IMR-90 (cell line): ENCODE results near the gene DDN. TPM values are rescaled to one million over a fixed set of nuclear protein-coding genes. Genes with fewer than 3 reads are reported as not detected.

Source experiments
- ATAC-seq: fragments of 200-7000 bp; cut with Tn5 transposase; 2 replicates; pipeline ENCODE4 v1.9.1; 2020; ENCODE audit warnings: low read depth, mild to moderate bottlenecking, moderate library complexity
- BruUV-seq: library from RNA; stranded (reverse); fragments of 400-500 nt; replicated peaks from 2 replicates; lab custom pipeline; 2021; lab: Mats Ljungman, UMichigan
- CTCF ChIA-PET: fragments of 300-600 bp; formaldehyde crosslinking; extraction: SDS; loops from one replicate; lab custom pipeline; 2021; ENCODE audit warnings: antibody characterized with exemption; lab: Yijun Ruan, JAX
- POLR2A ChIA-PET: fragments of 300-600 bp; sonication (Branson Sonifier 250); formaldehyde crosslinking; loops from one replicate; lab custom pipeline; 2022; ENCODE audit warnings: antibody characterized with exemption; ENCODE audit not compliant: unreplicated experiment; lab: Charles Lee
- DNase-seq: peaks from one replicate; pipeline ENCODE4 v3.0.0; 2013
- H2AFZ ChIP-seq: replicated peaks from 2 replicates; pipeline ENCODE3; 2013; ENCODE audit warnings: low read length, mild to moderate bottlenecking; ENCODE audit not compliant: poor library complexity
- H2AK5ac ChIP-seq: 2 replicates; pipeline ENCODE4 v1.6.1; 2013; ENCODE audit warnings: low read depth, low read length, inconsistent platforms
- H2AK9ac ChIP-seq: replicated peaks from 2 replicates; pipeline ENCODE3; 2013; ENCODE audit warnings: mild to moderate bottlenecking, low read depth, low read length, moderate library complexity; ENCODE audit not compliant: poor library complexity
- H2BK120ac ChIP-seq: 2 replicates; pipeline ENCODE4 v1.6.1; 2013; ENCODE audit warnings: low read depth, low read length, inconsistent platforms
- H2BK15ac ChIP-seq: 3 replicates; pipeline ENCODE4 v1.6.1; 2013; ENCODE audit warnings: low read depth, low read length, inconsistent platforms
- H2BK20ac ChIP-seq: 2 replicates; pipeline ENCODE4 v1.6.1; 2013; ENCODE audit warnings: low read depth, mild to moderate bottlenecking, inconsistent platforms, low read length, moderate library complexity
- H2BK5ac ChIP-seq: 2 replicates; pipeline ENCODE4 v1.6.1; 2013; ENCODE audit warnings: mild to moderate bottlenecking, low read depth, low read length, inconsistent platforms; ENCODE audit not compliant: poor library complexity, severe bottlenecking
- H3K14ac ChIP-seq: replicated peaks from 2 replicates; pipeline ENCODE4 v1.6.1; 2013; ENCODE audit warnings: low read depth, low read length, inconsistent platforms
- H3K18ac ChIP-seq: 2 replicates; pipeline ENCODE4 v1.6.1; 2013; ENCODE audit warnings: low read depth, low read length, control low read depth
- H3K23ac ChIP-seq: 2 replicates; pipeline ENCODE4 v1.6.1; 2013; ENCODE audit warnings: low read depth, low read length, inconsistent platforms
- H3K27ac ChIP-seq: 2 replicates; pipeline ENCODE4 v1.5.1; 2013; ENCODE audit warnings: mild to moderate bottlenecking, control low read depth, low read length; ENCODE audit not compliant: insufficient read depth
- H3K27me3 ChIP-seq: 2 replicates; pipeline ENCODE4 v1.6.1; 2013; ENCODE audit warnings: low read length; ENCODE audit not compliant: control insufficient read depth, insufficient read depth
- H3K36me3 ChIP-seq: 2 replicates; pipeline ENCODE4 v1.6.1; 2013; ENCODE audit warnings: low read length, mixed read lengths; ENCODE audit not compliant: control insufficient read depth, insufficient read depth
- H3K4ac ChIP-seq: 2 replicates; pipeline ENCODE4 v1.6.1; 2013; ENCODE audit warnings: low read depth, low read length, inconsistent platforms
- H3K4me1 ChIP-seq: 2 replicates; pipeline ENCODE4 v1.6.1; 2013; ENCODE audit warnings: low read length, mixed read lengths; ENCODE audit not compliant: control insufficient read depth, insufficient read depth
- H3K4me2 ChIP-seq: 2 replicates; pipeline ENCODE4 v1.6.1; 2013; ENCODE audit warnings: low read depth, mild to moderate bottlenecking, control low read depth, low read length, moderate library complexity
- H3K4me3 ChIP-seq: 2 replicates; pipeline ENCODE4 v1.5.1; 2013; ENCODE audit warnings: low read depth, mild to moderate bottlenecking, control low read depth, low read length, moderate library complexity; ENCODE audit not compliant: insufficient read depth
- H3K56ac ChIP-seq: 2 replicates; pipeline ENCODE4 v1.6.1; 2013; ENCODE audit warnings: low read length, inconsistent platforms; ENCODE audit not compliant: insufficient read depth; ENCODE audit errors: extremely low read depth
- H3K79me1 ChIP-seq, 2 experiments: 2 replicates each; pipeline ENCODE4 v1.6.1; 2013; ENCODE audit warnings: low read length in 2 of 2, inconsistent platforms in 1 of 2, low read depth in 1 of 2
- H3K9ac ChIP-seq: 2 replicates; pipeline ENCODE4 v1.6.1; 2013; ENCODE audit warnings: low read depth, low read length, control low read depth
- H3K9me1 ChIP-seq: 2 replicates; pipeline ENCODE4 v1.6.1; 2013; ENCODE audit warnings: low read length, inconsistent platforms; ENCODE audit not compliant: insufficient read depth
- H3K9me3 ChIP-seq: 2 replicates; pipeline ENCODE4 v1.6.1; 2013; ENCODE audit warnings: low read length; ENCODE audit not compliant: control insufficient read depth, insufficient read depth
- H4K20me1 ChIP-seq: 2 replicates; pipeline ENCODE4 v1.6.1; 2013; ENCODE audit warnings: low read length, inconsistent platforms; ENCODE audit not compliant: insufficient read depth
- H4K5ac ChIP-seq: 2 replicates; pipeline ENCODE4 v1.6.1; 2013; ENCODE audit warnings: mild to moderate bottlenecking, low read depth, low read length, control low read depth
- H4K8ac ChIP-seq, 2 experiments: 2 replicates each; pipeline ENCODE4 v1.6.1; 2013; ENCODE audit warnings: low read depth in 2 of 2, low read length in 2 of 2, control low read depth in 1 of 2, inconsistent platforms in 1 of 2
- H4K91ac ChIP-seq: 2 replicates; pipeline ENCODE4 v1.6.1; 2013; ENCODE audit warnings: low read depth, low read length, inconsistent platforms; ENCODE audit not compliant: insufficient read depth
- BHLHE40 ChIP-seq: fragments of 150-350 bp; IDR thresholded peaks from 2 replicates; pipeline ENCODE4 v1.6.1; 2016; ENCODE audit warnings: mild to moderate bottlenecking, low read depth, low read length
- CEBPB ChIP-seq: IDR thresholded peaks from 2 replicates; pipeline ENCODE4 v1.6.1; 2012; ENCODE audit warnings: low read depth, low read length, improper control_type of control experiment
- CHD1 ChIP-seq: IDR thresholded peaks from 2 replicates; pipeline ENCODE4 v1.6.1; 2012; ENCODE audit warnings: low read depth, low read length, improper control_type of control experiment
- CTCF ChIP-seq: conservative IDR thresholded peaks from 2 replicates; pipeline ENCODE4 v1.5.1; 2012; ENCODE audit warnings: mild to moderate bottlenecking, low read depth, low read length, improper control_type of control experiment
- MAFK ChIP-seq: IDR thresholded peaks from 2 replicates; pipeline ENCODE4 v1.6.1; 2012; ENCODE audit warnings: low read depth, low read length, improper control_type of control experiment
- MAZ ChIP-seq: IDR thresholded peaks from 2 replicates; pipeline ENCODE4 v1.6.1; 2012; ENCODE audit warnings: low read depth, mild to moderate bottlenecking, low read length, improper control_type of control experiment, moderate library complexity, borderline replicate concordance
- MXI1 ChIP-seq: IDR thresholded peaks from 2 replicates; pipeline ENCODE4 v1.6.1; 2012; ENCODE audit warnings: low read depth, mild to moderate bottlenecking, low read length, moderate library complexity, borderline replicate concordance
- NFE2L2 ChIP-seq: fragments of 150-350 bp; IDR thresholded peaks from 2 replicates; pipeline ENCODE4 v1.6.1; 2016; ENCODE audit warnings: low read depth, mild to moderate bottlenecking, low read length
- POLR2A ChIP-seq: IDR thresholded peaks from 2 replicates; pipeline ENCODE4 v1.6.1; 2012; ENCODE audit warnings: mild to moderate bottlenecking, low read depth, low read length
- RCOR1 ChIP-seq: IDR thresholded peaks from 2 replicates; pipeline ENCODE4 v1.6.1; 2012; ENCODE audit warnings: mild to moderate bottlenecking, low read length, improper control_type of control experiment; ENCODE audit not compliant: insufficient replicate concordance
- WGBS, 2 experiments: methylation state at CpG; one replicate each; pipeline versions ENCODE4 v1.1.5 to v1.1.7; 2013; ENCODE audit warnings: missing lambda C conversion rate in 2 of 2; ENCODE audit not compliant: insufficient read length in 1 of 2; ENCODE audit errors: extremely low coverage in 2 of 2; 5-methylcytosine and 5-hydroxymethylcytosine counted together
- dilution Hi-C: fragments of 300-500 bp; cut with HindIII; formaldehyde crosslinking; loops from one replicate; pipeline ENCODE4 v1.14.3; 2018; ENCODE audit warnings: low sequenced_read_pairs; ENCODE audit not compliant: unreplicated experiment
- in situ Hi-C: fragments of 300-500 bp; cut with MboI; formaldehyde crosslinking; loops from 3 replicates; pipeline ENCODE4 v1.14.3; 2019; ENCODE audit warnings: low sequenced_read_pairs, inconsistent platforms, mixed read lengths
- intact Hi-C: fragments of 100-400 bp; cut with micrococcal nuclease; formaldehyde crosslinking; loops from 2 replicates; pipeline ENCODE4 v1.10.0; 2022
- polyA plus RNA-seq, 3 experiments: library from polyadenylated mRNA; depleted of rRNA; stranded (reverse); fragments of >200 nt; gene quantifications; 2 replicates each; pipeline ENCODE4 v1.2.3, GENCODE V29; 2012; ENCODE audit warnings: low replicate concordance in 1 of 3
- total RNA-seq: library from RNA; depleted of rRNA; stranded (reverse); fragments of >200 nt; gene quantifications from 2 replicates; pipeline ENCODE4 v1.2.3, GENCODE V29; 2012
- TF ChIP-seq, protein P1 (sequence below): fragments of 150-350 bp; IDR thresholded peaks from 2 replicates; pipeline ENCODE4 v1.6.1; 2016; ENCODE audit warnings: low read depth, mild to moderate bottlenecking, low read length, moderate library complexity, borderline replicate concordance
- TF ChIP-seq, protein P2 (sequence below): fragments of 150-350 bp; IDR thresholded peaks from 2 replicates; pipeline ENCODE4 v1.6.1; 2017; ENCODE audit warnings: mild to moderate bottlenecking, antibody characterized with exemption, low read length, low read depth

The DDN gene
- total and polyA plus RNA-seq, 2 of the 4 experiments (the other 2 are of a cell fraction): 0.18 to 0.21 TPM

DNA sequence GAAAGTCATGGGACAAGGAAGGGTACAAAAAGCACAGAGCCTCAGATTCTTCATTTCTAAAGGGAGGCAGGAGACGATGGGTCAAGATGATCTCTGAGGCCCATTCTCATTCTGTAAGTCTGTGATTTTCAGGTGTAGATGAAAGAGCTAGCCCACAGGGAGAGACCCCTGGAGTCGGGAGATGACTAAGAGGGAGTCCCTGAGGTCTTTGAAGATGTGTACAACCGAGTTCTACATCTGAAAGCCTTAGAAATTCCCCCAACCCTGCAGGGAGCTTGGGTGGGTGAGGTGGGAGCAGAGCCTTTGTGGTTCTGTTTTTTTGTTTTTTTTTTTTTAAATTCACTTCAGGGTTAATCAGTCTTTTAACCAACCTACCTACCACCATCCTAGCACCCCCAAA is 30.7 kb downstream of the DDN start:
- no CpG with 5 or more reads among the region's 3 CpGs for WGBS, 2 experiments

More for the DNA sequence above, 30.7 kb downstream of the DDN start:
- CTCF ChIA-PET: interaction anchor here (1.3 to 2.7 kb wide), 2 partner anchors 9 to 20 kb away, joined by 3 to 7 read pairs; partner anchors contain the start of gene WNT1
- no peak overlapping the region for H3K4me2 ChIP-seq
- no peak overlapping the region for H3K4ac ChIP-seq
- H3K79me1 ChIP-seq: no peaks in the 10 kb centered on the region
- ATAC-seq: no peak
- POLR2A ChIA-PET: no interaction called here
- no peak overlapping the region for H3K4me3 ChIP-seq
- intact Hi-C loops (no loop called here), in situ Hi-C loops (no loop called here), dilution Hi-C loops (no loop called here)
- DNase-seq: no peak
- no peak overlapping the region for H3K18ac ChIP-seq
- H3K9me1 ChIP-seq: 0 out of 2 replicates have a peak, but pooled peaks cover 4% of the 10 kb centered on the region
- H2AFZ ChIP-seq: no peak overlapping the region
- no peaks in the 10 kb centered on the region for H3K9me3 ChIP-seq
- peaks cover 11% of the 10 kb centered on the region for H3K4me1 ChIP-seq
- no peak overlapping the region for H2BK20ac ChIP-seq
- H3K23ac ChIP-seq: no peak overlapping the region
- H3K27me3 ChIP-seq: peaks cover 80% of the 10 kb centered on the region
- BruUV-seq: no TSS peak
- H4K91ac ChIP-seq: no peak overlapping the region
- no peak overlapping the region for H3K9ac ChIP-seq
- H3K27ac ChIP-seq: no peak overlapping the region
- no peak overlapping the region for H3K56ac ChIP-seq
- no peak overlapping the region for H2BK5ac ChIP-seq
- no peak overlapping the region for H2AK5ac ChIP-seq
- no peak overlapping the region for H2BK120ac ChIP-seq
- no peaks in the 10 kb centered on the region; the same call in 1 of the 2 replicates for H4K20me1 ChIP-seq
- no peak overlapping the region for H3K14ac ChIP-seq
- TF ChIP-seq POLR2A (no peak), RCOR1 (no peak), MAZ (no peak), NFE2L2 (no peak), CTCF (no peak), MAFK (no peak), BHLHE40 (no peak), MXI1 (no peak), CHD1 (no peak), CEBPB (no peak)
- TF ChIP-seq, protein P1, sequence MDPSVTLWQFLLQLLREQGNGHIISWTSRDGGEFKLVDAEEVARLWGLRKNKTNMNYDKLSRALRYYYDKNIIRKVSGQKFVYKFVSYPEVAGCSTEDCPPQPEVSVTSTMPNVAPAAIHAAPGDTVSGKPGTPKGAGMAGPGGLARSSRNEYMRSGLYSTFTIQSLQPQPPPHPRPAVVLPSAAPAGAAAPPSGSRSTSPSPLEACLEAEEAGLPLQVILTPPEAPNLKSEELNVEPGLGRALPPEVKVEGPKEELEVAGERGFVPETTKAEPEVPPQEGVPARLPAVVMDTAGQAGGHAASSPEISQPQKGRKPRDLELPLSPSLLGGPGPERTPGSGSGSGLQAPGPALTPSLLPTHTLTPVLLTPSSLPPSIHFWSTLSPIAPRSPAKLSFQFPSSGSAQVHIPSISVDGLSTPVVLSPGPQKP: no peak
- TF ChIP-seq, protein P2, sequence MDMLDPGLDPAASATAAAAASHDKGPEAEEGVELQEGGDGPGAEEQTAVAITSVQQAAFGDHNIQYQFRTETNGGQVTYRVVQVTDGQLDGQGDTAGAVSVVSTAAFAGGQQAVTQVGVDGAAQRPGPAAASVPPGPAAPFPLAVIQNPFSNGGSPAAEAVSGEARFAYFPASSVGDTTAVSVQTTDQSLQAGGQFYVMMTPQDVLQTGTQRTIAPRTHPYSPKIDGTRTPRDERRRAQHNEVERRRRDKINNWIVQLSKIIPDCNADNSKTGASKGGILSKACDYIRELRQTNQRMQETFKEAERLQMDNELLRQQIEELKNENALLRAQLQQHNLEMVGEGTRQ: no peak
- no peak overlapping the region for H4K5ac ChIP-seq
- no peak overlapping the region for H2AK9ac ChIP-seq
- no peak overlapping the region for H2BK15ac ChIP-seq
- H4K8ac ChIP-seq: no peak overlapping the region
- H3K36me3 ChIP-seq: no peaks in the 10 kb centered on the region
